Measurements from ENCODE around the gene CLMN. TPM values are rescaled to one million over a fixed set of nuclear protein-coding genes. Genes with fewer than 3 reads are reported as not detected.

The CLMN gene
- total and polyA plus RNA-seq, 10 of the 15 experiments (the other 5 are each of a cell fraction or from before 2014, with no cell fraction given), result 7.8 to 49.3 (median 18.5) TPM

GRCh38 chr14:95248432-95248831 lies 71.3 kb downstream of the CLMN start:
- Histone ChIP-seq H3K27ac (ENCODE audit: control insufficient read depth, insufficient read depth) (no peak overlapping the region), H3K4me2 (ENCODE audit: control insufficient read depth, insufficient read depth) (no peak overlapping the region), H3K4me1 (ENCODE audit: control insufficient read depth, insufficient read depth, low read length) (no peaks in the 10 kb centered on the region; the same call in 1 of the 2 replicates), H3K4me3 (no peak overlapping the region), H3K79me2 (ENCODE audit: control insufficient read depth, insufficient read depth, low read length) (no peaks in the 10 kb centered on the region), H3K9me3 (replicated peaks; ENCODE audit: control insufficient read depth, insufficient read depth, low read length) (peaks cover 3% of the 10 kb centered on the region; the same call in 2 of the 3 replicates), H4K20me1 (ENCODE audit: control insufficient read depth, insufficient read depth) (no peaks in the 10 kb centered on the region), H3K36me3 (ENCODE audit: control insufficient read depth in 2 of 2, insufficient read depth in 2 of 2, low read length in 1 of 2) (no peaks in the 10 kb centered on the region), H3K9ac (ENCODE audit: control insufficient read depth, insufficient read depth, low read length) (no peak overlapping the region), H2AFZ (ENCODE audit: control insufficient read depth, low read depth, low read length) (no peak overlapping the region), H3K27me3 (replicated peaks in 1 of 2; ENCODE audit: control insufficient read depth in 2 of 2, insufficient read depth in 2 of 2, low read length in 1 of 2) (no peaks in the 10 kb centered on the region)
- no peak for ATAC-seq
- SMC1A ChIA-PET (ENCODE audit: uncharacterized antibody, unreplicated experiment), result interaction anchor here (0.9 to 1.2 kb wide), 4 partner anchors 18 to 80 kb away, joined by 3 to 5 read pairs (median 3); no protein-coding TSS in a partner anchor
- intact Hi-C loops (cut with micrococcal nuclease; ENCODE audit: unreplicated experiment), result no loop called here
- in situ Hi-C loops (cut with MboI), result no loop called here
- POLR2A ChIA-PET, result interaction anchor here (0.7 kb wide), 1 partner anchor 27 kb away, joined by 4 read pairs; no protein-coding TSS in a partner anchor
- RAD21 ChIA-PET (ENCODE audit: unreplicated experiment), result interaction anchor here (0.6 kb wide), 1 partner anchor 12 kb away, joined by 3 read pairs; no protein-coding TSS in a partner anchor
- WGBS (ENCODE audit: insufficient coverage, insufficient replicate concordance, low lambda C conversion rate, missing lambda C conversion rate), result 38% methylated on average over 6 of the region's 6 CpGs
- BruUV-seq (replicated peaks), result no TSS peak
- TF ChIP-seq RUNX3 (IDR thresholded peaks at IDR 0.05; ENCODE audit: low read length), result 0 out of 2 replicates have a peak, but pooled peaks have one; percentile 11
- TF ChIP-seq, protein P1, sequence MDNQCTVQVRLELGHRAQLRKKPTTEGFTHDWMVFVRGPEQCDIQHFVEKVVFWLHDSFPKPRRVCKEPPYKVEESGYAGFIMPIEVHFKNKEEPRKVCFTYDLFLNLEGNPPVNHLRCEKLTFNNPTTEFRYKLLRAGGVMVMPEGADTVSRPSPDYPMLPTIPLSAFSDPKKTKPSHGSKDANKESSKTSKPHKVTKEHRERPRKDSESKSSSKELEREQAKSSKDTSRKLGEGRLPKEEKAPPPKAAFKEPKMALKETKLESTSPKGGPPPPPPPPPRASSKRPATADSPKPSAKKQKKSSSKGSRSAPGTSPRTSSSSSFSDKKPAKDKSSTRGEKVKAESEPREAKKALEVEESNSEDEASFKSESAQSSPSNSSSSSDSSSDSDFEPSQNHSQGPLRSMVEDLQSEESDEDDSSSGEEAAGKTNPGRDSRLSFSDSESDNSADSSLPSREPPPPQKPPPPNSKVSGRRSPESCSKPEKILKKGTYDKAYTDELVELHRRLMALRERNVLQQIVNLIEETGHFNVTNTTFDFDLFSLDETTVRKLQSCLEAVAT (IDR thresholded peaks at IDR 0.05), result no peak
- CTCF ChIA-PET, result interaction anchor here (1.2 kb wide), 1 partner anchor 79 kb away, joined by 5 read pairs; no protein-coding TSS in a partner anchor
- no peak for FAIRE-seq
- DNase-seq (ENCODE audit: low read depth, low spot score), result no peak

- H3K4me2 ChIP-seq (ENCODE audit: control insufficient read depth, insufficient read depth), result no peak overlapping the region
- H4K20me1 ChIP-seq (ENCODE audit: control insufficient read depth, insufficient read depth), result no peaks in the 10 kb centered on the region
- peak; percentile 25; the same call in 1 of the 3 replicates for ATAC-seq
- no TSS peak for BruUV-seq (replicated peaks)
- ChIA-PET POLR2A (interaction anchor here (1.2 kb wide), 1 partner anchor 80 kb away, joined by 3 read pairs; no protein-coding TSS in a partner anchor), SMC1A (ENCODE audit: uncharacterized antibody, unreplicated experiment) (interaction anchor here (1.0 to 1.5 kb wide), 3 partner anchors 9 to 31 kb away, joined by 3 to 8 read pairs (median 3); no protein-coding TSS in a partner anchor), RAD21 (ENCODE audit: unreplicated experiment) (no interaction called here), CTCF (no interaction called here)
- TF ChIP-seq, protein P2, sequence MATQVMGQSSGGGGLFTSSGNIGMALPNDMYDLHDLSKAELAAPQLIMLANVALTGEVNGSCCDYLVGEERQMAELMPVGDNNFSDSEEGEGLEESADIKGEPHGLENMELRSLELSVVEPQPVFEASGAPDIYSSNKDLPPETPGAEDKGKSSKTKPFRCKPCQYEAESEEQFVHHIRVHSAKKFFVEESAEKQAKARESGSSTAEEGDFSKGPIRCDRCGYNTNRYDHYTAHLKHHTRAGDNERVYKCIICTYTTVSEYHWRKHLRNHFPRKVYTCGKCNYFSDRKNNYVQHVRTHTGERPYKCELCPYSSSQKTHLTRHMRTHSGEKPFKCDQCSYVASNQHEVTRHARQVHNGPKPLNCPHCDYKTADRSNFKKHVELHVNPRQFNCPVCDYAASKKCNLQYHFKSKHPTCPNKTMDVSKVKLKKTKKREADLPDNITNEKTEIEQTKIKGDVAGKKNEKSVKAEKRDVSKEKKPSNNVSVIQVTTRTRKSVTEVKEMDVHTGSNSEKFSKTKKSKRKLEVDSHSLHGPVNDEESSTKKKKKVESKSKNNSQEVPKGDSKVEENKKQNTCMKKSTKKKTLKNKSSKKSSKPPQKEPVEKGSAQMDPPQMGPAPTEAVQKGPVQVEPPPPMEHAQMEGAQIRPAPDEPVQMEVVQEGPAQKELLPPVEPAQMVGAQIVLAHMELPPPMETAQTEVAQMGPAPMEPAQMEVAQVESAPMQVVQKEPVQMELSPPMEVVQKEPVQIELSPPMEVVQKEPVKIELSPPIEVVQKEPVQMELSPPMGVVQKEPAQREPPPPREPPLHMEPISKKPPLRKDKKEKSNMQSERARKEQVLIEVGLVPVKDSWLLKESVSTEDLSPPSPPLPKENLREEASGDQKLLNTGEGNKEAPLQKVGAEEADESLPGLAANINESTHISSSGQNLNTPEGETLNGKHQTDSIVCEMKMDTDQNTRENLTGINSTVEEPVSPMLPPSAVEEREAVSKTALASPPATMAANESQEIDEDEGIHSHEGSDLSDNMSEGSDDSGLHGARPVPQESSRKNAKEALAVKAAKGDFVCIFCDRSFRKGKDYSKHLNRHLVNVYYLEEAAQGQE (IDR thresholded peaks at IDR 0.05; ENCODE audit: low read depth, low read length), result peak; percentile 46; the same call in 1 of the 2 replicates
- TF ChIP-seq TCF7 (IDR thresholded peaks at IDR 0.05; ENCODE audit: borderline replicate concordance), result no peak
- no peak for TF ChIP-seq NFIC (IDR thresholded peaks at IDR 0.05; ENCODE audit: low read depth, low read length)
- no peaks in the 10 kb centered on the region; the same call in 1 of the 2 replicates for H3K4me1 ChIP-seq (ENCODE audit: control insufficient read depth, insufficient read depth, low read length)
- no peaks in the 10 kb centered on the region for H3K36me3 ChIP-seq (ENCODE audit: control insufficient read depth in 2 of 2, insufficient read depth in 2 of 2, low read length in 1 of 2)
- FAIRE-seq, result no peak
- no peaks in the 10 kb centered on the region for H3K79me2 ChIP-seq (ENCODE audit: control insufficient read depth, insufficient read depth, low read length)
- no peak overlapping the region for H3K9ac ChIP-seq (ENCODE audit: control insufficient read depth, insufficient read depth, low read length)
- in situ Hi-C loops (cut with MboI), result no loop called here
- peaks cover 3% of the 10 kb centered on the region; the same call in 2 of the 3 replicates for H3K9me3 ChIP-seq (replicated peaks; ENCODE audit: control insufficient read depth, insufficient read depth, low read length)
- no peak overlapping the region for H2AFZ ChIP-seq (ENCODE audit: control insufficient read depth, low read depth, low read length)
- no peak for DNase-seq (ENCODE audit: low read depth, low spot score)
- no peak overlapping the region for H3K27ac ChIP-seq (ENCODE audit: control insufficient read depth, insufficient read depth)
- no peak overlapping the region for H3K4me3 ChIP-seq
- intact Hi-C loops (cut with micrococcal nuclease; ENCODE audit: unreplicated experiment), result no loop called here
- no peaks in the 10 kb centered on the region for H3K27me3 ChIP-seq (replicated peaks in 1 of 2; ENCODE audit: control insufficient read depth in 2 of 2, insufficient read depth in 2 of 2, low read length in 1 of 2)
Observed at GRCh38 chr14:95246870-95247269, 72.8 kb downstream of the CLMN start.

All from GM12878 (cell line).